Measurements from ENCODE around the gene RAP1GAP.

- TF ChIP-seq MAZ (IDR thresholded peaks at IDR 0.05; ENCODE audit: borderline replicate concordance, low read depth, low read length) (no peak), JUNB (IDR thresholded peaks at IDR 0.05) (no peak), EP300 (IDR thresholded peaks at IDR 0.05) (no peak), MAFK (IDR thresholded peaks at IDR 0.05; ENCODE audit: partially characterized antibody) (no peak)
- TF ChIP-seq, protein P1, sequence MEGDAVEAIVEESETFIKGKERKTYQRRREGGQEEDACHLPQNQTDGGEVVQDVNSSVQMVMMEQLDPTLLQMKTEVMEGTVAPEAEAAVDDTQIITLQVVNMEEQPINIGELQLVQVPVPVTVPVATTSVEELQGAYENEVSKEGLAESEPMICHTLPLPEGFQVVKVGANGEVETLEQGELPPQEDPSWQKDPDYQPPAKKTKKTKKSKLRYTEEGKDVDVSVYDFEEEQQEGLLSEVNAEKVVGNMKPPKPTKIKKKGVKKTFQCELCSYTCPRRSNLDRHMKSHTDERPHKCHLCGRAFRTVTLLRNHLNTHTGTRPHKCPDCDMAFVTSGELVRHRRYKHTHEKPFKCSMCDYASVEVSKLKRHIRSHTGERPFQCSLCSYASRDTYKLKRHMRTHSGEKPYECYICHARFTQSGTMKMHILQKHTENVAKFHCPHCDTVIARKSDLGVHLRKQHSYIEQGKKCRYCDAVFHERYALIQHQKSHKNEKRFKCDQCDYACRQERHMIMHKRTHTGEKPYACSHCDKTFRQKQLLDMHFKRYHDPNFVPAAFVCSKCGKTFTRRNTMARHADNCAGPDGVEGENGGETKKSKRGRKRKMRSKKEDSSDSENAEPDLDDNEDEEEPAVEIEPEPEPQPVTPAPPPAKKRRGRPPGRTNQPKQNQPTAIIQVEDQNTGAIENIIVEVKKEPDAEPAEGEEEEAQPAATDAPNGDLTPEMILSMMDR (IDR thresholded peaks at IDR 0.05) = no peak
- TF ChIP-seq, protein P2, sequence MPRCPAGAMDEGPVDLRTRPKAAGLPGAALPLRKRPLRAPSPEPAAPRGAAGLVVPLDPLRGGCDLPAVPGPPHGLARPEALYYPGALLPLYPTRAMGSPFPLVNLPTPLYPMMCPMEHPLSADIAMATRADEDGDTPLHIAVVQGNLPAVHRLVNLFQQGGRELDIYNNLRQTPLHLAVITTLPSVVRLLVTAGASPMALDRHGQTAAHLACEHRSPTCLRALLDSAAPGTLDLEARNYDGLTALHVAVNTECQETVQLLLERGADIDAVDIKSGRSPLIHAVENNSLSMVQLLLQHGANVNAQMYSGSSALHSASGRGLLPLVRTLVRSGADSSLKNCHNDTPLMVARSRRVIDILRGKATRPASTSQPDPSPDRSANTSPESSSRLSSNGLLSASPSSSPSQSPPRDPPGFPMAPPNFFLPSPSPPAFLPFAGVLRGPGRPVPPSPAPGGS (IDR thresholded peaks at IDR 0.05) = no peak
These were observed 3.2 kb downstream of the RAP1GAP start for GRCh38 chr1:21665711-21666575.

All from A549 (cell line).